HG02678 (cell line): ENCODE results near the gene ADCY7.

Source experiments
- ATAC-seq: cut with Tn5 transposase; IDR thresholded peaks from one replicate; pipeline ENCODE4 v1.9.1; 2021; ENCODE audit warnings: mild to moderate bottlenecking, moderate library complexity; ENCODE audit not compliant: unreplicated experiment

ADCY7 gene

DNA sequence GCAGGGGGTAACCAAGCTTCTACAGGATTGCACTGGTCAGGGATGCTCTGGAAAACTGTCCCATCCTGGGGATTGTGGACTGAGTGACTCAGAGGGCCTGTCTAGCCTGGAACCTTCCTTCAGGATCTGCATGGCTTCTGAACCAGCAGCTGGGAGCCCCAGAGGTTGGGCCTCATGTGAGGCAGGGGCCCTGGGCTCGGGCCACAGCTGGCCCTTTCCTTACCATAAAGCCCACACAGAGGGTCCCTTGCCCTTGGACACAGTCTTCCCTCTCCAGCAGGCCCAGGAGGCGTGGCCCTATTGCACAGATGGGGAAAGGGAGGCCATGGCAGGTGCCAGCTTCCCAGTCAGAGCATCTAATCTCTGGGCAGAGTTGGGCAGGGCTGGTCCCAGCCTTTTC is 30.5 kb downstream of the ADCY7 start:
- no peak for ATAC-seq

GRCh38 chr16:50297301-50298074 is 31.1 kb downstream of the ADCY7 start:
- ATAC-seq, result no peak

DNA sequence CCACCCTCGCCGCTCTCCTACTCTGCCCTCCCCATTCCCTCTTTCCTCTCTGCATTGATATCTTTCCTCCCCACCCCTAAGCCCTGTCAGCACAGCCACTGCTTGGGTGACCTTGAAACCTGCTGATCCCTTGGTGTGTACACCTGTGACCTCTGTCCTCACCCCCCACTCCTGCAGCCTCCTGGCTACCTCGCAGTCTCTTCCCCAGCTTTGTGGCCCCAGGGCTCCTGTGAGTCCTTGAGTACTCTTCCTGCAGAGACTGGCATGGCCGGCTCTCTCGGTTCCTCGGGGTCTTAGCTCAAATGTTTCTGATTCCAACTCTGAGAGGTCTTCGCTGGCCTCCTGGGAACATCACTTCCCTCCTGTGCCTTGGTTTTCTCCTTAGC is 31.7 kb downstream of the ADCY7 start:
- ATAC-seq, result no peak

DNA sequence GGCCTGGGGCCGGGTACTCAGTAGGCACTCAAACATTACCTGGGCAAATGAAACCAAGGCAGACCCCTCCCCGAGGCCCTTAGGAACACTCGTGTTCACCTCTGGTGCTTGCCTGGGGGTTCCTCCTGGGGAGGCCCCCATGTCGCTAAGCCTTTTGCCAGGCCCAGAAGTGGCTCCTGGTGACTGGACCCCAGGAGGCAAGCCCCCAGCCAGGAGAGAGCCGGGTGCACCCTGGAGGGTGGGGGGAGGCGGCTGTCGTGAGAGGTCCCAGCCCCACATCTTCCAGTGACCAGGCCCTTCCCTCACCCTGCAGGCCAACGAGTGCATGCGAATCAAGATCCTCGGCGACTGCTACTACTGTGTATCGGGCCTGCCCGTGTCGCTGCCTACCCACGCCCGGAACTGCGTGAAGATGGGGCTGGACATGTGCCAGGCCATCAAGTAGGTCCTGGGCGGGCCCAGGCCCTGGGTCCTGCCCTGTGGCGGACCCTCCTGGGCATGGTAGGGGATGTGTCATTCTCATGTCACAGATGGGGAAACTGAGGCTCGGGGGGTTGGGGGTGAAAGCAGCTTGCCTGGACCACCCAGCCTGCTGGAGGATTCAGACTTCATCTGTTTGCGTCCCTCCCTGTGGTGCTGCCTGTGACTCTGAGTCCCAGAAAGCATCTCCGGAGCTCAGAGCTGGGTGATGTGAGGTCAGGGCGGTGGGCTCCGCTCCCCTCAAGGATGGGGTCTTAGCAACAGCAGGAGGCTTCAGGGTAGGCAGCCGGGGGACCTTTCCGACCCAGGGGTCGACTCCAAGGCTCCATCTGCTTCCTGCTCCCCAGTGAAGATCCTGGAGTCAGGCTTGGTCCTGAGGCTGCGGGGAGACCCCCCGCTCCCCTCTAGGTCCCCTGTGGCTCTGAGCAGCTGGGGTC is 32.5 kb downstream of the ADCY7 start:
- no peak for ATAC-seq

GRCh38 chr16:50299508-50300105 is 33.3 kb downstream of the ADCY7 start:
- ATAC-seq, result no peak

DNA sequence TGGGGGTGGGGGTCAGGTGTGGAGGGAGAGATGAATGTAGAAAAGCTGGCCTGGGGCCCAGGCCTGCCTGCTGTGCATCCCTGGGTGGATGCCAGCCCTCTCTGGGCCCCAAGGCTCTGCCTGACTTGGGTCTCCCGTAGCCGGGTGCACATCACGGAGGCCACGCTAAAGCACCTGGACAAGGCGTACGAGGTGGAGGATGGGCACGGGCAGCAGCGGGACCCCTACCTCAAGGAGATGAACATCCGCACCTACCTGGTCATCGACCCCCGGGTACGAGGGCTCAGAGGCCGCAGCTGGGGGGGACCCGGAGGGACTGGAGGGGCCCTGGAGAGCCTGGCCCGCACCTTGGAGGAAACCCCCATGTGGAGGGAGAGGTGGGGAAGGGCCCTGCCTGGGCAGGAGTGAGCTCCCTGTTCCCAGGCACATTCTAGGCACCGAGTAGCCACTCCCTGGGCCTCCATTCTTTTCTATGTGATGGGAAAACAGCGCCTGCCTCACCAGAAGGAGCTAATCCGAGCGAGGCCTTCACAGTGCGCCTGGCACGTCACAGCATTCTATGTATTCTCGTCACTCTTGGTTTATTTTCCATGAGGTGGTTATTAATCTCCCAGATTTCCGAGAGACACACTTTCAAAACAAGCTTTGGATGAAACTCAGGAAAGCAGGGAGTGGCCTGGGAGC is 34.7 kb downstream of the ADCY7 start:
- ATAC-seq, result no peak

- ATAC-seq, result no peak
Measured at GRCh38 chr16:50301626-50302471, 35.5 kb downstream of the ADCY7 start.

GRCh38 chr16:50302472-50303005 is 36.2 kb downstream of the ADCY7 start:
- no peak for ATAC-seq

- ATAC-seq, result no peak
Measured at GRCh38 chr16:50303041-50303604, 36.8 kb downstream of the ADCY7 start.

DNA sequence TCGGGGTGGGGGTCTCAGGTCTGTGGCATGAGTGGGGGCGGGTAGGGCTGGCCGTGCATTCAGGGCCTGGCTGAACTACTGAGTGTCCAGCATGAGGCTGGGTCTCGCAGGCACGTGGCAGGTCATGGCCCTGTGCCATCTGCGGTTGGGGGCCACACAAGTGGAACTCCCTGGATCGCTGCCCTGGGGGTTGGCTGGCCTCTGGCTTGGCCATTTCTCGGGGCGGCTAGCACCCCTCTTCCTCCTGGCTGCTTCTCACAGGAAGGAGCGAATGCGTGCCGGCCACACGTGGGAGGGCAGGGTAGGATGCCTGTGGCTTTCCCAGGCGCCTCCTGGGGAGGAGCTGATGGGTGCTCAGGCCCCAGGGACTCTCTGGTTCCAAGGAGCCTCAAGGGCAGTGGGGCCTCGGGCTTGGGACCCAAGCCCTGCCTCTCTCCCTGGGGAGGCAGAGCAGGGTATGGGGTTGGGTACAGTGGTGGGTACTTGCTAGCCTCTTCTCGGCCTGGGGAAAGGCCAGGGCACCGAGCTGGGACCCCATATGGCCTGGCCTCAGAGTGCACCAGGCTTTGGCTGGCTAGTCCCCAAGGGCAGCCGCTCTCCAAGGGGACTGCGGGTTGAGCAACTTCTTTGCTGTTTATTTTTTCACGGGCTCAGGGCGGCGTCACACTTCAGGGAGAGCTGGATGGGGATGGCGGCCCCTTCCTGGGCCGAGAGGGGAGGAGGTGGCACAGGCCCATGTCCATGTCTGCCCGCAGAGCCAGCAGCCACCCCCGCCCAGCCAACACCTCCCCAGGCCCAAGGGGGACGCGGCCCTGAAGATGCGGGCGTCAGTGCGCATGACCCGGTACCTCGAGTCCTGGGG is 37.5 kb downstream of the ADCY7 start:
- ATAC-seq, result no peak

DNA sequence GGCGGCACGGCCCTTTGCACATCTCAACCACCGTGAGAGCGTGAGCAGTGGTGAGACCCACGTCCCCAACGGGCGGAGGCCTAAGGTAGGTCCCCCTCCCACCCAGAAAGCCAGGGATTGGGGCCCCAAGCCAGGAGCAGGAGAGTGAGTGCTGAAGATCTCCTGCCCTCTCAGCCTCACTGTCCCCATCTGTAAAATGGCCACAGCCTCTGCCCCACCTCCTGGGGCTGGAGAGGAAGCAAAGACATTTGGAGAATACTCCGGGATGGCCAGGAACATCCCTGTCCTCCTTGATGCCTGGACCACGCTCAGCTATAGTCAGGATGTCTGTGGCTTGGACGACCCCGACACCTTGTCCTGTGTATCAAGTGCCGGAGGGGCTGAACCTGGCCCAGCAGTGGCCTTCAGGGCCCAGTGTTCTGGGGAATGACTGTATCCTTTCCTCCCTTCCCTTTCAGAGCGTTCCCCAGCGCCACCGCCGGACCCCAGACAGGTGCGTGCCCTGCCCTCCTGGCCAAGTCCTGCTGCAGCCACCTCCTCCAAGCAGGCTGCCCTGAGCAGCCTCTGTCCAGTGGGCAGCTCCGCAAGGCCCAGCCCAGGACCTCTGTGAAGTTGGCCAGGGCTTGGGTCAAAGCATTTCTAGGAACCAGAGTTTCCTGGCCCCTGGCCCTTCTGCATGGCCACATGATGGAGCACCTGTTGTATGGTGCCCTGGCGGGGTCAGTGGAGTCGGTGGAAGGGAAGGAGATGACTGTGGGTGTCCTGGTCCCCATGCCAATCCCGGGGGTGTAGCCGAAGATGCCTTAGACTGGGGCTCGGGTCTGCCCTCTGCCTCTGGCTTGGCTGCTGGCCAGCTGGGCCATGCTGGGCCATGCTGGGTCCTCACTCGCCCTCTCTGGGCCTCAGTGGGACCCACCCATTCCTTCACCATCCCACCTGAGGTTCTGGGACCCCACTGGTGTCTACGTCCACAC is 38.4 kb downstream of the ADCY7 start:
- no peak for ATAC-seq

- no peak for ATAC-seq
Measured at GRCh38 chr16:50305441-50306061, 39.2 kb downstream of the ADCY7 start.

DNA sequence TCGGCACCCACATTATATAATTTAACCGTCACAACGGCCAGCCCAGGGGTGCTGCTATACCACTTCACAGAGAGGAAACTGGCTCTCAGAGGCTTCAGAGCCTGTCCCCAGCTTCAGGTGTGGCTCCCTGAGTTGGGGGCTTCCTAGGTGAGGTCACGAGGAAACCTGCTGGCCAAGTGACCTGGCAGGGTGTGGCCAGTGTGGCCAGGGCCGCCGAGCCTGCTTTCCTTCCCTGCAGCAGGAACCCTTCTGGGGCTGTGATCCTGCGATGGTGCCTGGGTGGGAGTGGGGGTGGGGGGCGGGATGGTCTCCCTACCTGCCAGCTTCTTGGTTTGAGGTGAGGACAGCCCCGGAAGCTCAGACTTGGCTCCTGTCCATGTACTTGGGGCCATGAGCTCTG is 39.9 kb downstream of the ADCY7 start:
- no peak for ATAC-seq

DNA sequence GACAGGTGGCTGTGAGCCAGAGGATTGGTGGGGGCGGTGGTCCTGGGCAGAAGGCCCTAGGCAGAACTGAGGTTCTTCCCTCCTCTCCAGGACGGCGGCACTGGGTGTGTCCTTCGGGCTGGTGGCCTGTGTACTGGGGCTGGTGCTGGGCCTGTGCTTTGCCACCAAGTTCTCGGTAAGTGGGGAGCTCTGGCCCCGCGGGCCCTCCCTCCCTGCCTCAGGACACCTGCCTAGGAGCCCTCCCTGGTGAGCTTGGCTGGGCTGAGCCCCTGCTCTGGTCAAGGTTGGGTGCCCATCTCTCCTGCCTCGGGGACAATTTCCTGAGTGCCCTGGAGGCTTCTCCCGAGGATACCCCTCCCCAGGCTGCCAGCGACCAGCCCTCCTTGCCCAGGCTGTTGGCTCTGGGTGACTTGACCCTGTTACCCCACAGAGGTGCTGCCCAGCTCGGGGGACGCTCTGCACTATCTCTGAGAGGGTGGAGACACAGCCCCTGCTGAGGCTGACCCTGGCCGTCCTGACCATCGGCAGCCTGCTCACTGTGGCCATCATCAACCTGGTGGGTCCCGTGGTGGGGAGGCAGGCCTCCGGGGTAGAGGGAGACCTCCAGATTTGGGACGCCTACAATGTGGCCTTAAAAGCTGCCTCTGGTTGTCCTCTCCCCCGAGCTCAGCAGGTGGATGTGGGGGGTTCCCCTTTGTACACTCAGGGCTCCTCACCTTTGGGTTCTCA is 42.0 kb downstream of the ADCY7 start:
- no peak for ATAC-seq

DNA sequence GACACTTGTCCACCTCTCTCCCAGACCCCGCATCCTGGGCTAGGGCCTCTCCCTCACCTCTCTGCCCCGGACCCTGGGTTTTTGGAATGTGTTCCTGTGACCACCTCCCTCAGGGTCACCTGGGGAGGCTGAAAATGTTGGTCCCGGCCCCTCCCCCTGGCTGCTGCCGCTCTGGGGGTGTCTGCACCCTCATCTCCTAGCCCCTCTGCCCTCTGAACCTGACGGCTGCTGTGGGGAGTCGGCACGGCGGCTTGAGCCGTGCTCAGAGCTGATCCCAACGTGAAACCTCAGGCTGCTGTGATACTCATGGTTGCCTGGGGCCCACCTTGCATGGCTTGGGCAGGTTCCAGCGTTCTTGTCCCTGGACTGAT is 42.8 kb downstream of the ADCY7 start:
- ATAC-seq, result no peak

DNA sequence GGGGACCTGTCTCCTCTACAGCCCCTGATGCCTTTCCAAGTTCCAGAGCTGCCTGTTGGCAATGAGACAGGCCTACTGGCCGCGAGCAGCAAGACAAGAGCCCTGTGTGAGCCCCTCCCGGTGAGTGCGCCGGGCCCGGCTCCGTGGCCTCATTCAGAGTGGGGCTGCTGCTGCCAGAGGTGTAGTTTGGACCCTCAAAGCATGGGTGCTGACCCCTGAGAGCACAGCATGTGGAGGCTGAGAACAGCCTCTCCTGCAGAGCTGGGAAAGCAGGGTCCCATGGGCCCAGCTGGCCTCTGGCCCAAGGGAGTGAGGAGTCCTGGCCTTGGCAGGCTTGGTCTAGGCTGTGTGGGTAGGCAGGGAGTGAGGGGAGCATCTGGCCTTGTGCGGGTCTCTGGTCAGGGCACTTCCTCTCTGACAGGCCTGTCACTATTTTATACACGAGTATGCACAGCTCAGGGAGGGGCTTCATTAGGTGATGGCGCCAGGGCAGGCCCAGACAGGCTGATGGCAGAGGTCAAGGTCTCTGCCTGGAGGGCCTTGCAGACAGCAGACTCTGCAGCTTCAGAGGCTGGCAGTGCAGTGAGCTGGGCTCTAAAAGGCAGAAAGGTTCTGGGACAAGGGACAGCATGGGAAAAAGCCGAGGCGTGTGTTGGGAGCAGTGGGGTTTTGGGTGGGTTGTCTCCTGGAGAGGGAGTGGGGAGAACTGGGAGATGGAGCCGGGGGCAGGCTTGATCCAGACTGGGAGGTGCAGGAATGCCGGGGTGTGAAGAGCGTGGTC is 43.4 kb downstream of the ADCY7 start:
- ATAC-seq, result no peak
